CD4-positive, alpha-beta T cell treated with Interleukin-15 for 1 hour (primary cell): Measurements from ENCODE around the gene COL15A1.

Experiments
- DNase-seq: peaks from one replicate; pipeline ENCODE4 v3.0.0-alpha.2; 2020

Gene COL15A1

DNA sequence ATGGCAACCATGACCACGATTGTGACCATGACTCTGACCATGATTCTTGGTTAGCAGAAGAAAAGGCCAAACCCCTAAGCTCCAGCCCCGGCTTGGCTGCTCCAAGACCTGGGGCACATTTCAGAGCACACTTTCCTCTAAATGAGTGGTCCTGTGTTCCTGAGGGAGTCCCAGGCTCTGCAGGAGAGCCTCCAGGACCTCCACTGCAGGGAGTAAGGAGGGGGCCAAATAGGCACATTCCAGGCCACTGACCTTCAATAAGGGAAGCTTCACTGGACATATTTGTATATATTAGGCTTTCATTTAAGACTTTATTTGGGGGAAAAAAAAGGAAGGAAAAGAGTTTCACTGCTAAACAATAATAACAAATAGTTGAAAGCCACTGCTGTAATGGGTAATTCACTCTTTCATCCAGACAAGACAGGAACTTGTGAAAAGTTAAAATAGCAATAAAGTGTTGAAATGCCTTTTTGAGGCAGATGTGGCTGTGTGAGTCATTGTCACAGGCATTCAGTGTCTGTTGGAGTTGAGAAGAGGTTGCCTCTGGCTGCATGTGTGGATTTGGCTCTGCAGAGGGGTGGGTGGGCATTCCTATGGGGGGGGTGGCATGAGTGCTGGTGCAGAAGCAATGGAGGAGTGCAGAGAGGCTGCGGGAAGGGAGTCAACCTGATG lies 97.3 kb downstream of the COL15A1 start:
- no peak for DNase-seq

DNA sequence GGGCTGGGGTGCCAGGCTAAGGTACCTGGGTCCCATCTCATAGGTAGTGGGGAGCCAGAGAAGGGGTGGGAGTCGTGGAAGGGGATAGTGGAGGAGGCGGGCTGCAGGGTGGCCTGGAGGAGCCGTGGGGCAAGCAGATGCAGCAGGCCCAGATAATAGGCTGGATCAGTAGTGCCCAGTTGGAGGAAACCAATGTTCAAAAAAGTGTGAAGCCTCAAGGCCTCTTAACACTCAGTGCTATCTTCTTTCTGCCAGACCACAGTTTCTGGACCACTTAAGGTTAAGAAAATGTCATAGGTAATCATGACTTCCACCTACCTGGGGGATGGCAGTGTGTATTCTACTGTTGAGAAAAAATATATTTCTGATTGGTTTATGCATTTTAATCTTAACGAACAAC lies 97.9 kb downstream of the COL15A1 start:
- no peak for DNase-seq

DNA sequence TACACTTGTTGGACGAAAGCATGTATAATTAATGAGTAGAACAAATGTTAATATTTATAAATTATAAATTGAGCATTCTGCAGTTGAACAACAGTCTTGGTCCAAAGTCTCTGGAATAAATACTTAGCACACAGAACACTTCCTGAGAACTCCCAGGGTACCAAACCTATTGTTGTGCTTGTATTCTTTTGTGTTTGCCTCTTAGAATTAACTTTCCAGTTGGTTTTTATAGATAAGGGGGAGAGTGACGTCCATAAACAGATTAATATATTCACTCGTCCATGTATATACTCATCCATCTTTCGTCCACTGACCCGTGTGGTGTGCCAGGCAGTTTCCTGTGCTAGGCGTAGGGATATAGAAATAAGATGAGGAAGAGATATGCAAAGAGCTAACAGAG lies 98.9 kb downstream of the COL15A1 start:
- no peak for DNase-seq

DNA sequence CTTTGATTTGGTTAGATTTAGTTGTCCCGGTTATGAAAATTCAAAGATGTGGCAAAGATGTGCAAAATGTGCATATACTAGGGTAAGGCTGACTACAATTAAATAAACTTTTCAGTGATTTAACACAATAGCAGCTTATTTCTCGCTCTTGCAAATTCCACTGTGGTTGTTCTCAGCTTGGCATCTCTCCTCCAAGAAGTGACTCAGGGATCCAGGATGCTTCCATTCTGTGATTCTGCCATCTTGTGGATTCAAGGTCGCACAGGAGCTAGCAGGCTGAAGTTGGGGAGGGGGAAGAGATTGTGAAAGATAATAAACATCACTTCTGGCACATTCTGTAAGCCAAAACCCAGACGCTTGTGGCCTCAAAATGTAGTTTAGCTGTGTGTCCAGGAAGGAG lies 101.1 kb downstream of the COL15A1 start:
- DNase-seq = no peak

DNA sequence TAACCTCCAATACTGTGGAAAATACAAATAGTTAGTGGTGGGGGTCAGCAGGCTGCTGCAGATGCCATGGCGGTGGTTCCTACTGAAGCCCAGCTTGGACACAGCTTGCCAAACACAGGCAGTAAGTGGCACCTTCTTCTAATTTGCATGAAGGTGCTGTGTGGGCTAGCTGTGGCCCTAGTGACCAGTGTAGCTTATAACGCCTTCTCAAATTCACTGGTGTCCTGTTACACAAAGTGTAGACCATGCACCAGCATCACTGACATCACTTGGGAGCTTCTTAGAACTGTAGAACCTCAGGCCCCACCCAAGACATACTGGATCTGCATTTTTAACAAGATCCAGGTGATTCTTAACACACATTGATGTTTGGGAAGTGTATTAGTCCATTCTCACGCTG lies 102.4 kb downstream of the COL15A1 start:
- no peak for DNase-seq

DNA sequence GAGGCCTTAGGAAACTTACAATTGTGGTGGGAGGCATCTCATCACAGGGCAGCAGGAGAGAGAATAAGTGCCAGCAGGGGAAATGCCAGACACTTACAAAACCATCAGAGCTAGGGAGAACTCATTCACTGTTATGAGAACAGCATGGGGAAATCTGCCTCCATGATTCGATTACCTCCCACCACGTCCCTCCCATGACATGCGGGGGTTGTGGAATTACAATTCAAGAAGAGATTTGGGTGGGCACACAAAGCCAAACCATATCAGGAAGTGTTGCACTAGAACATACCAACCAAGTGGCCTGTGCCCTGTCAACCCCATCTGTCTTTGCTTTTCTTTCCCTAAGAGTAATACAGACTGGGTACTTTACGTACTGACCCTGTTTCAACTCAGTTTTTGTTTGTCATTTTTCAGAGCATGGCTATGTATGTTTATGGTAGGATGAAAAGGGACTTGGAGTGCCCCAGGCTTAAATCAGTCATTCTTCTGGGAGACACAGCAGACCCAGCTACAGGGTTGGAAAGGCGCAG lies 102.9 kb downstream of the COL15A1 start:
- DNase-seq = no peak

DNA sequence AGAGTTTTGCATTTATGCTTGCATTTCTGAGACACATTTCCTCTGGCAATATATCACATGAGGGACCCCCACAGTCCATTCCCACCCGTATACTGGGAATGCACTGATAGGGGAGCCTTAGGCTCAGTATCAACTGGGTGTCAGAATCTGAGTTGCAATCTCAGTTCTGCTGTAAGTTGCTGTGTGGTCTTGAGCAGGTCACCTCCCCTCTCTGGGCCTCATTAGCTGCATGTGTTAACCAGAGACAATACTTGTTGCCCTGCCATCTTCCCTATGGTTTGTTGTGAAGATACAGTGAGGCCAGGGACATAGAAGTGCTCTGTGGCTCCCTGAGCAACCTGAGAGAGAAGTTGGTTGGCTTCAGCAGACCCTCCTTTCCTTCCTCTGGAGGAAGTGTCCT lies 105.5 kb downstream of the COL15A1 start:
- DNase-seq = no peak

DNA sequence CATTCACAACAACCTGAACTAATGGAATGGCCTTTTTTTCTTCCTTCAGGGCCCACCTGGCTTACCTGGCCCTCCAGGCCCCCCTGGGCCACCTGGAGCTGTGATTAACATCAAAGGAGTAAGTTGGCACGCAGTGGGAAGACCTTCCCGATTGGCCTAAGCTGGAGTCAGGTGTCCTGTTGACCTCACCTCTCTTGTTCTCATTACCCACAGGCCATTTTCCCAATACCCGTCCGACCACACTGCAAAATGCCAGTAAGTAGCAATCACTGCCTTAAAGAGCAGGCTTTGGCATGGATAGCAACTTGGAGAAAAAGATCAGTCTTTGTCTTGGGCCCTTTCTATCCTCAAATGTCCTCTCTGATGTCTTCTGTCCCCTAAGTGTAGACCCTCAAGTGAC lies 105.9 kb downstream of the COL15A1 start:
- no peak for DNase-seq

DNA sequence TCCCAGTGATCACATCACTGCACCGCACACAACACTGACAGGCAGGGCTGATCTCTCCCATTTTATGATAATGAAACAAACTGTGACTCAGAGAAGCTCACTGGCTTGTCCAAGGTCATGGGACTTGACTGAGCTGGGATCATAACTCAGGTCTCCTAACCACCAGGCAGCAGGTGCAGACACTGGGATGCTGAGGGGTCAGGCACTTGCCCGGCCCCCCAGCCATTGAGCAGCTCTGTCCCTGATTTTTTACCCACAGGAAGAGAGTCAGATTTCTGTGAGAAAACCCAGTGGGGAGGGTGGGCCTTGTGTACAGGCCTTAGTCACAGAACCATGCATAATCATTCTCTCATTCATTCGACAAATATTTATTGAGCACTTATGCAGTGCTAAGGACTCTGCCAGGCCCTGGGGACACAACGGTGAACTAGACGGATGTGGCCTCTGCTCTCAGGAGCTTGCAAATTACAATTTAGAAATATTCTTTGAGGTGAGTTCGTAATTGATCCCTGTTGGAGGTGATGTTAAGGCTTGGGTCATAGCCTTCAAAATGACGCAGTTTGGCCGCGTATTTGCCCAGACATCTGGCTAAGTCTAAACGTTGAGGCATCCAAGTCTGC lies 106.7 kb downstream of the COL15A1 start:
- DNase-seq = no peak

DNA sequence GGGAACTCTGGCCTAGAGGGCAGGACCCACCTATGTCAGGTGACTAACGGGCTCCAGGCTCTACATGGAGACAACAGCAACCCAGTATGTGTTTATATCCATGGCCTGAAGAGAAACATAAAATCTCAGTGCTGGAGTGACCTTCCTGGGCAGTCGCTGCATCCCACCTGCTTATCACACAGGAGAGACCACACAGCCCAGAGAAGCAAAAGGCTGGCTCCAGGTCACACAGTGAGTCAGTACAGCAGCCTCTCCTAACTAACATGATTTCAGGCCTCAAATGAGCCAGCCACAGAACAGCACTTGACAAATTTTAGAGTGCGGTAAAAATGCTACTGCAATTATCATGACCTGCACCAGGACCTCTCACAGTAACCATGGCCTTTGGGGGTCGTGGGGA lies 107.2 kb downstream of the COL15A1 start:
- DNase-seq = no peak

DNA sequence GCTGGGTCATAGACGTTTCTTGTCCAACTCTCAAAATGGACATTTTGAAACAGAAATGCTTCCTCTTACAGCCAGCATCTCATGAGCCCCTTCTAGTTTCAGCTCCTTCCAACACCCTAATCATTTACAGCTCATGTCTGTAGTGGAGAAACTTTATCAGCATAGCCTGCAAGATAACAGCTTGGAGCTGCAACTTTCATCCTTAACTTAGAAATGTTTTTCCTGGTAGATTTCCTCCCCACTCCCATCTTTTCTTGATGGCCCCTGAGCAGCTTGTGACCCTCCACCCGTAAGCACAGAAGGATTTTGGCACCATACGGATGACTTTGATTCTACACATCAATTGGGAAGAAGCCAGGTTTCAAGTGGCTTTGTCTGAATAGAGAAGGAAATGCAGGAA lies 107.7 kb downstream of the COL15A1 start:
- DNase-seq = no peak

DNA sequence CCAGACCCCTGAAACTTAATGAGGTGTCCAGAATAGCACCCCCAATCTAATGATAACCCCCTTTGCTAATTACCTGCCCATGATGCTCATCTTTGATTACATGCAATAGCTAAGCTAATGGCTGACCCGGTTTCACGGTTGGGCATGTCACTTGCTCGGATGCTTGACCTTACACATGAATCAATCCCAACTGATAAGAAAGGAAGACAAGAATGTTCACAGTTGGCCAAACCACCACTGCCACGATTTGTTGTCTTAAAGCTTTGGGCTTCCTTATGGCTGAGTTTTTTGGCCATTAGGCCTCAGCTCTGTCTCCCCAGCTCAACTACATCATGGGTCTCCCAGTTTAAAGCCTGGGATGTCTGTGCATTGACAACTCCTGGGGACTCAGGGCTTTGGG lies 108.1 kb downstream of the COL15A1 start:
- DNase-seq = no peak

DNA sequence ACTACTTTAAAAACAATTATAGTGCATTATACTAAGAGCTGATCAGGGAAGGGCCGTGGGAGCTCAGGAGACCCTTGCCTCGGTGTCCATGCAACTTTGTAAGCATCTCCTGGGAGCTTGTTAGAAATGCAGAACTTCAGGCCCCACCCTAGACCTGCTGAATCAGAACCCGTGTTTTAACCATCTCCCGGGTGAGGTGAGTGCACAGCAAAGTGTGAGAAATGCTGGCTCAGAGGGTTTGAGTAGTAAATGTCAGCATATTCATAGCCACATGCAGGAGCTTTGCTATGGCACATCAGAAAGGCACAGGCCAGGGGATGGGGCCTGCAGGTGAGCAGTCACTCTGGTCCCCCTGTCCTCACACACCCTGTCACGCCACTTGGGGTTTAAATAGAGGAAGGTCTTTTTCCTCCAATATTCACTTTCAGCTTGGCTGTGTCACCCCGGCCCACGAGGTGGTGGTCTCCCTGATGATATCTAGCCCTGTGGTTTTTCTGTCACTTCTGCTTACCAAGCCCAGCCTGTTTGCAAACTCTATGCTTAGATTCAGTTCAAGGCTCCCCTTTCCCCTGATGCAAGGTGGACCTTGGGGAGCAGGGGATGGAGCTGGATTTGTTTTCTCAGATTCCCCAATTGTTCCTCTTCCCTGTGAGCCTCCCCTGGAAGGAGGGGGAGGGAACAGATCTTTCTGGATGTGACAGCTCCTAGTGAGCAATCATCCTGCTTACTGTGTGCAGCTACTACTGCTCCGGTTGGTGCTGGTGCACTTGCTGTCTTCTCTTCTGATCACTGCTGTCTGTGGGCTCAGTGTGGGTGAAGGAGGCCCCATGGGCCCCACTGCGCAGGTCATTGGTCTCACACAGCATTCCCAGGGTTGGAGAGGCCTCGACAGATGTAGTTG lies 109.4 kb downstream of the COL15A1 start:
- DNase-seq = no peak

DNA sequence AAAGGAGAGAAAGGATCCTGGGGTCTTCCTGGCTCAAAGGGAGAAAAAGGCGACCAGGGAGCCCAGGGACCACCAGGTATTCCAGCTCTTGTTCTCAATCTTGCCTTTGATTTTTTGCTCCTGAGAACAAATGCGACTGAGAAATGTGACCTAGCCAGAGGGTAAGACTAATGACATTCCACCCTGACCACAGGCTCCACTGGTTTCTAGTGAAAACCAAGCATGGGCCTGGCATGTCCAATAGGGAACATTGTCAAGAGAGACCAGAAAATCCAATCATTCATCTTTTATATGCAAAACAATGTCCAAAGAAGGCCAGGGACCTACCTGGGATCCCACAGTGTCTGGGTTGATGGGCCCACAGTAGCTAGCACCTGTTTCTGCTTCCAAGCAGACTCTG lies 110.9 kb downstream of the COL15A1 start:
- DNase-seq = no peak

DNA sequence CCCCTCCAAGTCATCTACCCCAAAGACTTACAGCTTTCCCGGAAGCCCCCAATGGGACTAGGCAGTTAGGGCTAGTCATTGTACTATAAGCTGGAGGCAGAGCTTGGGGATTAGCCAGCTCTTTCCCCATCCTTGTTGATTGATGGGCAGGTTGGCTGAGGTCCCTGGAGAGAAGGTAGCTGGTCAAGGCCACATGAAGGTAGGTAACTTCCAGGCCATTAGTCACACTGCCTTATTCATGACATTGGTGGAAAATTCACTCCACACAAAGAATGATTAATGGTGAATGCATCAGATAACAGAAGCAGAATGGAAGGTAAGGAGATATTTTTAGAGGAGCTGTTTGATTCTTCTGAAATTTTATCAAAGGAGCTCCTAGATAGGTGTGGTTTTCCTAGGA lies 111.7 kb downstream of the COL15A1 start:
- DNase-seq = no peak

DNA sequence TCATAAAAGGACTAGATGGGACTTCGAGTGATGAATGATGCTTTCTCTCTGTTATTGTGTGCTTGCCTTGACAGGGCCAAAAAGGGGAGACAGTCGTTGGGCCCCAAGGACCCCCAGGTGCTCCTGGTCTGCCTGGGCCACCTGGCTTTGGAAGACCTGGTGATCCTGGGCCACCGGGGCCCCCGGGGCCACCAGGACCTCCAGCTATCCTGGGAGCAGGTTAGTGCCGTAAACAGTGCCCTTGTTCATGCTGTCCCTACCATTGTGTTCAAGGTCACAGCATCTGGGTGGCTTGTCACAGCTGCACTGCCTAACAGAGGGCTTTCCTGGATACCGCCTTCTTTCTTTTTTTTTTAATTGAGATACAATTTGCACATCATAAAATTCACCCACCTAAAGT lies 112.5 kb downstream of the COL15A1 start:
- no peak for DNase-seq

DNA sequence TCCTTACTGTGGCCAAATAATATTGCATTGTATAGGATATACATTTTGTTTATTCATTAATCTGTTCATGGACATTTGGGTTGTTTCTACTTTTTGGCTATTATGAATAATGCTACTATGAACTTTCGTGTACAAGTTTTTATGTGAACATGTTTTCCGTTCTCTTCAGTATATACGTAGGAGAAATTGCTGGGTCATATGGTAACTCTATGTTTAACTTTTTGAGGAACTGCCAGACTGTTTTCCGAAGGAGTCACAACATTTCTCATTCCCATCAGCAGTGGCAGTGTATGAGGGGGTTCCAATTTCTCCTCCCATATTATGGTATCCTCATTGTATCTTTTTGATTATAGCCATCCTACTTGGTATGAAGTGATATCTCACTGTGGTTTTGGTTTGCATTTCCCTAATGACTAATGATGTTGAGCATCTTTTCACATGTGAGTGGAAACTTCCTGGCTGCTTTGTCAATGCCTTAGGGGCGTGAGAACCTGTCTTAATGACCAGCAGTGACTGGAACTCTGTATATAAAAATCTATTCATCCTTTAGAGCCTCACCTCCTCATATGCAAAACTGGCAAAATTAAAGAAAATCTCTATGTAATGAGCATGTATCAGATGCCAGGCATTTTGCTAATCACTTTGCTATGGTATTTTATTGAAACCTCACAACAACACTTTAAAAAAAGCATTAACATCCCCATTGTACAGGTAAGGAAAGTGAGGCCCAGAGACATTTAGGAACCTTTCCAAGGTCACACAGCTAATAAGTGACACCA lies 113.4 kb downstream of the COL15A1 start:
- no peak for DNase-seq

DNA sequence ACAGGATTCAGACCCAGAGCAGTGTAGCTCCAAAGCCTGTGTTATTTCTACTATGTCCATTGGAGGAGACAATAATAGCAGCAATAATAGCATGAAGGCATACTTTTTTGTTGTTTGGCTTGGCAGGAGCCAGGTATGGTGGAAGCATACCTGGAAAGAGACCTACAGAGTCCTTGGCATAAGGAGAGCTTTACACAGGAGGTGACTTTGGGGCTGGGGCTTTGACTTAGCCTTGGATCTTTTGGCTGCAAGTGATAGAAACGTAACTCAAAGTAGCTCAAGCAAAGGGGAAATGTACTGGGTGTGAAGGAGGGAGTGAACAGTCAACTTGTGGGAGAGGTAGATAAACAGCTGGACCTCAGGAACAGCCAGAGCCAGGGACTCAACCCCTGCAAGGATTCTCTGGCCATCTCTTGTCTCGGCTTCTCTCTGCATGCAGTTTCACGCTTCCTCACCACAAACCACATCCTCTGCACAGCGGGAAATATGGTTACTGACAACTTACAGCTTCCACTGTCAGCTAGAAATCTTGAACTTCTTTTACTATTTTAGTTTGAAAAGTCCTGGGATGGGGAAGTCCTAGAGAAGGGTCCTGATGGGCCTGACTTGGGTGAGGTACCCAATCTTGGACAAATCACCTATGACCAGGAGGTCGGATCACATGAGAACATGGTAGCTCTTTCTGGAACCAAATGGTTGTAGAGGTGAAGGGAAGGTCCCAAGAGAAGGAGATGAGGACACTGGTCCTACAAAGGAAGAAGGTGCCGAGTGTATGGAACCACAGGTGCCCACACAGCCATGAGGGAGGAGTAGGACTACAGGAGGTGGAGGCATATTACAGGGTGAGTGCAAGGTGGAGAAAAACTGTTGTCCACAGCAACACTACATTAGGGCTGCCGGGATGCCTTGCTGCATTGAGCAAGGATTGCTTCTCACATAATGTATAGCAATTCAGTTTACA lies 114.2 kb downstream of the COL15A1 start:
- DNase-seq = peak; percentile 66

DNA sequence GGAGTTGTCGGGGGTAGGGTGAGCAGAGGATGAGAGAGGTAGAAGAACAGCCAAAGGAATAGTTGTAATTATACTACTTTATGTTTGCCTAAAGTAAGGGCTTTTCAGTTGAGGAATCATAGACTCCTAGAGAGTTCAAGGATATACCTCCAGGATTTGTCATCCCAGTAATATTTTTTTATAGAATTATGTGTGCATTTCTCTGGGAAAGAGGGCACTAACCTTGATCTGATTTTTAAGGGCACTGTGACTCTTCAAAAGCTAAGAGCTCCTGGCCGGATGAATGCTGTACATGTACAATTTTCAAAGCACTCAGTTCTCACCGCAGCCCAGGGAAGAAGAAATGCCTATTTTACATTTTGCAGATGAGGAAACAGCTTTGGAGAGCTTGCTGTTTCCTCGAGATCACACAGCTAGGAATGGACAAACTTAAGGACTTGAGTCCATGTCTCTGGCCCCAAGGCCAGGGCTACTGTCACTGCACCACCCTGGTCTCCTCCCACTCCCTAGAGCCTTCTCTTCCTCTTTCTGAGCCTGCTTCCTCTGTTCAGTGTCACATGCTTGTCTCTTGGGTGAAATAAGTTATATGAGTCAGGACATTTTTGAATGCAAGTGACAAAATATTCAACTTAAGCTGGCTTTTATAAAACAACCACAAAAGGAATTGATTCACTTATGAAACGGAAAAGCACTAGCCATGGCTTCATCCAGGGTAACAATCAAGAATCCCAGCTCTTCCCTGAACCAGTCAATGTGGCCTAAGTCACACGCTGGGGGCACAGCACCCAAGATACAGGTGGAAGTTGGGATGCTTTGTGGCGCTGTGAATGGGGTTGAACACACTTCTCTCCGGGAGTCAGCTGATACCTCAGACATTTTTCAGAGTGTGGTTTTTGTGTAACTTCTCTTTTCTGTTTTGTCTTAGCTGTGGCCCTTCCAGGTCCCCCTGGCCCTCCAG lies 115.5 kb downstream of the COL15A1 start:
- peak; percentile 60 for DNase-seq

DNA sequence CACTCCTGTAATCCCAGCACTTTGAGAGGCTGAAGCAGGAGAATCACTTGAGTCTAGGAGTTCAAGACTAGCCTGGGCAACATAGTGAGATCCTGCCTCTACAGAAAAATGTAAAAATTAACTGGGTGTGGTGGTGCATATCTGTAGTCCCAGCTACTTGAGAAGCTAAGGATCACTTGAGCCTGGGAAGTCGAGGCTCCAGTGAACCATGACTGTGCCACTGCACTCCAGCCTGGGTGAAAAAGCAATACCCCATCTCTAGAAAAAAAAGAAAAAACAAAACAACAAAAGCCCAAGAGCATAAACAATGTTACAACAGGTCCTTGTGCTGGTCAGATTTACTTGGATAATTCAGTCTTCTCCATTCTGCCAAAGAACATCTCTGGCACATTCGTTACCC lies 116.9 kb downstream of the COL15A1 start:
- DNase-seq = no peak

DNA sequence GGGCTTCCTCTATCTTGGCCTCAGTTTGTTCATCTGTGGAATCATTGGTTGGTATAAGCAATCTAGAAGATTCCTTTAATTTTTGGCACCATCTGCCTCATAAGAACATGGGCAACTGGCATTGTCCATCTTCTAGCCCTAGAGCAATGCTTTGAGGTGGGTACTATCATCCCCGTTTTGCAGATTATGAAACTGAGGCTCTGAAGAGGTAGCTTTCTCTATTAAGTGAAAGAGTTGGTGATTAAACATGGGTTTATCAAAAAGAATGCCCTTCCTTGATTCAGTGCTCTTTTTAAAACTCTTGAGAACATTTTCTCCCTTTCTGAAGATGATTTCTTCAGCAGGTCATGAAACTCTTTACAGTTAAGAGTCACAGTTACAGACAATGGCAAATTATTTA lies 118.8 kb downstream of the COL15A1 start:
- DNase-seq = no peak
